ENCODE results near the gene DPM3.

Gene DPM3

GRCh38 chr1:155145491-155145890 lies 5.2 kb upstream of the DPM3 start:
- no peaks in the 10 kb centered on the region for H3K9me2 ChIP-seq (replicated peaks; ENCODE audit: control insufficient read depth, low read length)
- H3K27ac ChIP-seq (ENCODE audit: low read depth, low read length) = no peak overlapping the region
- H3K36me3 ChIP-seq (ENCODE audit: control insufficient read depth, low read length) = no peaks in the 10 kb centered on the region
- no peaks in the 10 kb centered on the region for H3K79me2 ChIP-seq (ENCODE audit: control insufficient read depth, low read length)
- H3K4me3 ChIP-seq (ENCODE audit: low read length) = no peak overlapping the region
- H3K4me1 ChIP-seq (ENCODE audit: control insufficient read depth, low read length) = peaks cover 18% of the 10 kb centered on the region
- H3K4me2 ChIP-seq (ENCODE audit: low read length) = no peak overlapping the region
- no peaks in the 10 kb centered on the region for H3K9me3 ChIP-seq (ENCODE audit: control insufficient read depth, insufficient read depth, low read length)
- no peaks in the 10 kb centered on the region for H4K20me1 ChIP-seq (ENCODE audit: control insufficient read depth, insufficient read depth, low read depth, low read length)
- H3F3A ChIP-seq (ENCODE audit: control insufficient read depth, insufficient read depth) = peaks cover 5% of the 10 kb centered on the region; the same call in 1 of the 2 replicates
- no peaks in the 10 kb centered on the region for H3K27me3 ChIP-seq (ENCODE audit: control insufficient read depth, low read length)
- no peak for TF ChIP-seq EZH2phosphoT487 (IDR thresholded peaks at IDR 0.05; ENCODE audit: borderline replicate concordance, low read length)
- no peak for TF ChIP-seq CTCF (IDR thresholded peaks at IDR 0.05; ENCODE audit: low read depth, low read length, poor library complexity, severe bottlenecking)

GRCh38 chr1:155141749-155142148 lies 1.4 kb upstream of the DPM3 start:
- no peak for TF ChIP-seq CTCF (IDR thresholded peaks at IDR 0.05; ENCODE audit: low read depth, low read length, poor library complexity, severe bottlenecking)
- no peak for TF ChIP-seq EZH2phosphoT487 (IDR thresholded peaks at IDR 0.05; ENCODE audit: borderline replicate concordance, low read length)
- H3K27ac ChIP-seq (ENCODE audit: low read depth, low read length) = no peak overlapping the region
- H3K4me2 ChIP-seq (ENCODE audit: low read length) = no peak overlapping the region
- H4K20me1 ChIP-seq (ENCODE audit: control insufficient read depth, insufficient read depth, low read depth, low read length) = no peaks in the 10 kb centered on the region
- H3K4me1 ChIP-seq (ENCODE audit: control insufficient read depth, low read length) = peaks cover 28% of the 10 kb centered on the region
- H3K4me3 ChIP-seq (ENCODE audit: low read length) = no peak overlapping the region
- H3K36me3 ChIP-seq (ENCODE audit: control insufficient read depth, low read length) = peaks cover 31% of the 10 kb centered on the region
- peaks cover 35% of the 10 kb centered on the region for H3K79me2 ChIP-seq (ENCODE audit: control insufficient read depth, low read length)
- peaks cover 16% of the 10 kb centered on the region for H3F3A ChIP-seq (ENCODE audit: control insufficient read depth, insufficient read depth)
- no peaks in the 10 kb centered on the region for H3K9me2 ChIP-seq (replicated peaks; ENCODE audit: control insufficient read depth, low read length)
- no peaks in the 10 kb centered on the region for H3K9me3 ChIP-seq (ENCODE audit: control insufficient read depth, insufficient read depth, low read length)
- no peaks in the 10 kb centered on the region for H3K27me3 ChIP-seq (ENCODE audit: control insufficient read depth, low read length)

- Histone ChIP-seq H3F3A (ENCODE audit: control insufficient read depth, insufficient read depth) (peaks cover 16% of the 10 kb centered on the region), H3K27ac (ENCODE audit: low read depth, low read length) (no peak overlapping the region; the same call in 1 of the 2 replicates), H3K4me1 (ENCODE audit: control insufficient read depth, low read length) (peaks cover 31% of the 10 kb centered on the region), H3K4me3 (ENCODE audit: low read length) (peak overlapping the region; percentile 92), H3K79me2 (ENCODE audit: control insufficient read depth, low read length) (peaks cover 41% of the 10 kb centered on the region), H3K9me2 (replicated peaks; ENCODE audit: control insufficient read depth, low read length) (no peaks in the 10 kb centered on the region), H3K9me3 (ENCODE audit: control insufficient read depth, insufficient read depth, low read length) (no peaks in the 10 kb centered on the region), H4K20me1 (ENCODE audit: control insufficient read depth, insufficient read depth, low read depth, low read length) (no peaks in the 10 kb centered on the region), H3K4me2 (ENCODE audit: low read length) (peak overlapping the region; percentile 84), H3K27me3 (ENCODE audit: control insufficient read depth, low read length) (no peaks in the 10 kb centered on the region), H3K36me3 (ENCODE audit: control insufficient read depth, low read length) (peaks cover 32% of the 10 kb centered on the region)
- TF ChIP-seq EZH2phosphoT487 (IDR thresholded peaks at IDR 0.05; ENCODE audit: borderline replicate concordance, low read length) (no peak), CTCF (IDR thresholded peaks at IDR 0.05; ENCODE audit: low read depth, low read length, poor library complexity, severe bottlenecking) (no peak)
These were observed 261 bp upstream of the DPM3 start for GRCh38 chr1:155140630-155140953.

Measured in DOHH2 (cell line).